ENCODE data around the gene PEX16.
"Not testable (repeated sequence)": the region's sequence is repeated elsewhere in the genome, so short reads cannot be mapped to it uniquely, and the experiment has no call there.

Gene PEX16

DNA sequence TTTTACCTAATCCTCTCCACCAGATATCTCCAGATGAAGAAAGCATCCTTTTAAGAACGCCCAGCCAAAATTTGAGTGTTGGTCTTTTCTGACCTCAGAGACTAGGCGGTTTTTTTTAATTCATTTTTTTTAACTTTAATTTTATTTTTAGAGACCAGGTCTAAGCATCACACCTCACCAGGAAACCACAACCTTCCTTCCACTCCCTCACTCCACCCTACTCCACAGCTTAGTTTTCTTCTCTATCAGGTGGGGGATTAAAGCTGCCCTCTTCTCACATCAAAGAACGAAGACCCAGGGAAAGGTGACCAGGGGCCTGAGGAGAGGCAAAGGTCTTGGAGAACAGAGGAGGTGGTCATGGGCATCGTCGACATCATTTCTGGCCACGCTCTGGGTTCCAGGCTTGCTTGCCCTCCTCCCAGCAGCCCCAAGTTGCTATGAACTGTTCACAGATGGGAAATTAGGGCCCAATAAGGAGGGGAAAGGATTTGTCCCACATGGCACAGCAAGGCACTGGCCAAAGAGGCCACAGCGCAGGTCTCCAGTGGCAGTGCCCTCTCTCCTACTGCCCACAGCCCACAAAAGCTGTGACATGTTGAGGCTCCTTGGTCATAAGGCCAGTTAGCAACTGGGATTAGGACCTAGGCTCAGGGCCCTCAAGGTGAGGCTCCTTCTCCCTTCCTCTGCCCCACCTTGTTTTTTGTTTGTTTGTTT, 1.4 kb upstream of the PEX16 start:
- no peak for DNase-seq

DNA sequence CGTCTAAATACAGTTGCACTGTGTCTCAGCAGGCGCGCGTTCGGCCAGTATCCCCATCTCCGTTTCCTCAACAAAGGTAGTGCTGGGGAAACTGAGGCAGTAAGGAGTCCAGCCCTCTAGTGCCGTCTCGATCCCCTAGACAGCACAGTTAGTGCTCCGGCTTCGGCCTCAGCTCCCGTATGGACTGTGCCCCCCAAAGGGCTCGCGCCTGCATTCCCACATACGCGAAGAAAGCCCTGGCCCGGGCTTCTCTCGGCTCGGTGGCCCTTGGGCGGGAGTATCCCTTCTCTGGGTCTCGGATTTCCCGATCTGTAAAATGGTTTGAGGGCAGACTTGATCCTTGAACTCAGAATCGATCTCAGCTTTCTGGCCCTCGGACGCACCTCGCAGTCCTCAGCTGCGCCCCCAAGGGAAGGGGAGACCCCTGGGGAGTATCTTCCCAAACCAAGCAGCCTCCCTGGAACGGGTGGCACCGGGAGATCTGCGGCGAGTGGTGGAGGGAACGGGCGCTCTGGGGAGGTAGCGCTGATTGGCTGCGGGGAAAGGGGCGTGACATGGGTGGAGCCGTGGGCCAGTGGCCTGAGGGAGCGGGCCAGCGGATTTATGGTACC, 759 bp upstream of the PEX16 start:
- DNase-seq = peak; percentile 67

DNA sequence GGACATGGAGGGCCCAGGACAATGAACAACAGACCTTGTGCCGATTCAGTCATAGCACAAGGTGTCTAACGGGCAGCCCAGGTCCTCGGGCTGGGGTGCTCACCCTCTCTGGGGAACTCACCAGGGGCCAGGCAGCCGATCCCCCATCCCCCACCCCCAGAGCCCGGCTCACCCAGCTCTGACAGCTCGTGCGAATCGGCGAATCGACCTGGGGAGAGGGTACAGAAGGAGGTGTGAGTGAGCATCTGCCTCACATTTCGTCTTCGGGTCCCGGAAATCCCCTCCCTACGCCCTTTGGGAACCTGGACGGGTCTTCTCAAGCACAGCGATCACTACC, 423 bp downstream of the PEX16 start:
- no peak for DNase-seq

DNA sequence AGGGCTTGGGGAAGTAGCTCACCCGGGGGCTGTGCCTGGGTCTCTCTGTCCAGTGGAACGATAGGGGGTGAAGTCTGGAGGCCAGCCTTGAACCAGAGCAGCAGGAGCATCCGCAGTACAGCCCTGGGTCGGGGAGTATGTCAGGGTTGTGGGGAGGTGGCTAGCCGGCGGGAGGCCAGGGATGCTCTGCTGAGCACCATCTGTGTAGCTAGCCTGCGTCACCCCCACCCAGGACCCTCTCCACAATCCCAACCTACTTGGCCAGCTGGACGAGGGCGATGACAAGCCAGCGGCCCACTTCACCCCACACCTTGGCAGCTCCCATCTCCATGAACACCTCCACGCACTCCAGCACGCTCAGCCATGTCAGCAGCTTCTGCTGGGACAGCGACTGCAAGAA, 2.2 kb downstream of the PEX16 start:
- DNase-seq = no peak

DNA sequence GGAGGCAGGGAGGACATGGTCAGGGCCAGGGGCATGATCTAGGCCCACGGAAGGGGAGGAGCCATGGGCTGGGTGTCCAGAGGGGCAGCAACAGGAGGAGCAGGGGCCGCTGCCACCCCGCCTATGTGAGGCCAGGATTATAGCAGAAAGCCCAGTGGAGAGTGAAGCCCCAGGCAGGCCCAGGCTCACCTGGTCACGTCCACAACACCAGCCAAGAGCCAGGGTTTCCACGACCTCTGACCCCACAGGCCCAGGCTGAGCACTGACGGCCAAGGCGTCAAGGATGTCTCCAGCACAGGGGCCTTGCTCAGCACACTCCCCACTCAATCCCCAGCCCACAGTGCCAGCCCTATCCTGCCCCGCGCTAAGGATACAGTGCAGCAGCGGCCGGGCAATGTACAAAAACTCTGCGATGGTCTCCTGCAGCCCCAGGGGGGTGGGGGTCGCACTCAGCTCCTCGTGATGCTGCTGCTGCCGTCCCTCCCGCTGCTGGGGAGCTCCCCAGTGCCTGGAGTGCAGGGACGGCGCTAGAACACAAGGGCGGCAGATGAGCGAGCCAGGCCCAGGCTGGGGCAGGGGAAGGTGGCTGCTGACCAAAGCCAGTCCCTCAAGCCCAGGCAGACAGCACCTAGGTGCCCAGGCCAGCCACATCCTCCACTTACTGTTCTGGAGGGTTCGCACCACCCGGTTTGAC, 3.6 kb downstream of the PEX16 start:
- DNase-seq = no peak

DNA sequence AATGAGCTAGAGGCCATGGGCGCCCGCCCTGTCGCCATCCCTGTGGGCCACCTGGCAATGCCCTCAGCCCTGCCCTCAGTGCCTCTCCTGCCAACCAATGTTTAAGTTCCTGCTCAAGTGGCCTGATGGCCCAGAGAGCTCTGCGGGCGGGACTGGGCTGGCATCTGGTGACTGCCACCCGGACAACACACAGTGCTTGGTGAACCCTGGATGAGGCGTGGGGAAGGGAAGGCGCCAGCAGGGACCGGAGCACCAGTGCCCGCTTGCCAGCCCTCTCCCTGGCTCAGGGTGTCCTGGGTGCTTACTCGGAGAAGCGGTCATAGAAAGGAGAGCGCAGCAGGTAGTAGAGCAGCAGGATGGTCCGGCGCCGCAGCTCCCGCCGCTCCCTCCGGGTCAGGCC, 4.2 kb downstream of the PEX16 start:
- DNase-seq = no peak

DNA sequence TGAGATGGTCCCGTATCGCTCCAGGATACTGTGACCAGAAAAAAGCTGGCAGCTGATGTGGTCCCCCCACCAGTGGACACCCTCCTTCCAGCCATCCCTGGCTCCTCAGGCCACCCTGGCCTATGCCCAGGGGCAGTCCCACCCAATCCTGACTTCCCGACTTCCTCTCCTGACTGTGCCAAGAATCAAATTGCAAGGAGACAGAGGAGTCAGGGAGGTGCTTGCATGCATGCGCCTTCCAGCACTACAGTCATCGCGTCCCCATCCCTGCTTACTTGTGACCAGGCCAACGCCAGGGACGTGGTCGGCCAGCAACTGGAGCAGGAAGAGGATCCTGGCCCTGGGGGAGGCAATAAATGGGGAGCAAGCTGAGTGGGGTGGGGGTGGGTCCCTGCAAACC, 7.1 kb downstream of the PEX16 start:
- no peak for DNase-seq

DNA sequence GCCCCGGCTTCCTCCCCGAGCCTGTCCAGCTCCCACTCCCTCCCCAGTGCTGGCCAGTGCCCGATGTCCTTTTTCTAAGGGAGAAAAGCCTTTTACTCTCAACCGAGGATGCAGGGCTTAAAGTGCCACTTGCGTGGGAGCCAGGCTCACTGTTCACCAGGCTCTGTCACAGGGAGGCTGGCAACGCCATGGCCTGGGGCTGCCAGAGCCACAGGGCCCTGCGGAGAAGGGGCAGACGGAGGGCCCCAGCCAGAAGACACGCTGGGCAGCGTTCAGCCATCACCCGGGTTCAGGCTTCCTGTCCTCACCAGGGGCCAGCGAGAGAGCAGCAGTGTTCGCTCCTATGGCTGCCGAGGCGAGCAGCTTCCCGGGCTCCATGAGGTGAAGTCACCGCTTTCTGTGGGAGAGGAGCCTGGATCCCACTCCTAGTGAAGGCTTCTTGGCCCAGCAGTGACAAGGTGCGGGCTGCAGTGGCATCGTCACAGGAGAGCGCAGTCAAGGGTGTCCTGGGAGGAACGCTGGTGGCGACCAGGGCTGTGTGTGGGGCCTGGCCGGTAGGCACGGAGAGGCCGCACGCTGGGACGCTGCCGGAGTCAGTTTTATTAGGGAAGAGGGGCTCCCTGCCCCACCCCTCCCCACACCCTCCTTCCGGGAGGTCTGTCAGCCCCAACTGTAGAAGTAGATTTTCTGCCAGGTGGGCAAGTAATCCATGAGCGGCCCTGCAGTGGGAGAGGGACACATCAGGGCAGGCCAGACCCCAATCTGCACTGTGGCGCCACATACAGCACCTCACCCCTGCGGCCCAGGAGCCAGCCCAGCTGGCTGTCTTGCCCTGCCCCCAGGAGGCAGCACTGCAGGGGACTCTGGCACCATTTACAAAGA, 7.8 kb downstream of the PEX16 start:
- DNase-seq = no peak

DNA sequence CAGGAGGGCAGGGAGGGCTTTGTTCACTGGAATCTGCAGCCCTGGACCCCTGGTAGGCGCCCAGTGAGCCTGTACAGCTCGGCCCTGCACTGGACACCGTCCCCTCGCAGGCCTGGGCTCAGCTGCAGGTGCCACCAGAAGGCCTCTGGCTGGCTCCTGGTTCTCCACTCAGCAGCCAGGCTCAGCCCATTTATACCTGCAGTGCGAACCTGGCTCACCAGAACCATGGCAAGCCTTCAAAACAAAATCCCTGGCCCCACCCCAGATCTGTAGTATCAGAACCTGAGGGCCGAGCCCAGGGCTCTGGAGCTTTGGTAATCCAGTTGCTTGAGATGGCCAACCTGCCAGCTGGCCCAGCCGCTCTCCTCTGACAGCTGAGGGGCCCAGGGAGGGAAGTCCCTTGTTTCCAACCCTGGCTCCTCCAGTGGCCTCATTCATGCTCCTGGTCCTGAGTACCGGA, 9.7 kb downstream of the PEX16 start:
- no peak for DNase-seq

DNA sequence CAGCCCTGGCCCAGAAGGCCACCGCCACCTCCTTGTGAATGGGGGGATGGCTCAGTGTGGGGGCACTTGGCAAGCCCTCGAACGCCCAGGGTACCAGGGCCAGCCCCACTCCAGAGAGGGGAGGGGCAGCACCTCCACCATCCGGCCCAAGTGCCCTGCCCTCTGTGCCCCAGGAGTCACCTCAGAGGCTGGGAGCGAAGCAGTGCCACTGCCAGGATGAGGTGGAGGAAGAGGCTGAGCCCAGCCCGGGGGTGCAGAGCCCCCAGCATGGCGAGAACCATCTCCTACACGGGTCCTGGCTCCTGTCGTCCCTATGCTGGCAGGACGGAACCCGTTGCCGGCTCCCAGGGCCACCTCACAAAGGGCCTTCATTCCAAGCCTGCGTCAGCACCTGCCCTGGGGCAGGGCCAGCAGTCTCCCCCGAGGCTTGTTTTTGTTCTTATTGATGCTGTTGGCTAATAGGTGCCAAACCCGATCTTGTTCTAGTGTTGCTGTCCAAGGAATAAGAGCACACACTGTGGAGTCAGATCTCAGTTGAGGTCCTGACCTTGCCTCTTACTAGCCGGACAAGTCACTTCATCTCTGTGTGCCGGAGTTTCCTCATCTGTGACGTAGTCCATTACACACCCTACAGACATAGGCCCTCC, 10.6 kb downstream of the PEX16 start, which contains the start of gene FREY1:
TSS of gene FREY1 (minus strand) at position 307 of the 647 bp plus-strand sequence. CDS start at position 281, 26 bp downstream.
- DNase-seq = no peak

DNA sequence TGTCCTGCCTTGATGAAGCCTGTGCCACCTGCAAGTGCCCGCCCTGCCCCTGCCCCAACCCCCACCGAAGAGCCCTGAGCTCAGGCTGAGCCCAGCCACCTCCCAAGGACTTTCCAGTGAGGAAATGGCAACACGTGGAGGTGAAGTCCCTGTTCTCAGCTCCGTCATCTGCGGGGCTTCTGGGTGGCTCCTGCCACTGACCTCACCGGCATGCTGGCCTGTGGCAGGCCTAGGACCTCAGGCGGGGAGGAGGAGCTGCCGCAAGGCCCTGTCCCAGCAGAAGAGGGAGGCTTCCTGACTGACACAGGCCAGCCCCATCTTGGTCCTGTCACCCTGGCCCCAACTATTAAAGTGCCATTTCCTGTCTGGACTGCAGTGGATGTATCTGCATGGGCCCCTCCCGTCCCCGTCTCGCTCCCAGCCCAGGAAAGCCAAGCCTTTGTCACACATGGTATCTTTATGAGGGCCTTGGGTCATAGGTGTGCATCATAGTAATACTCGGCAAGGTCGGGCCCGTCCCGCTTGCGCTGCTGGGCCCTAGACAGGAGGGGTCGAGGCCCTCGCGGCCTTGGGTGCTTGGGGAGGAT, 11.5 kb downstream of the PEX16 start:
- no peak for DNase-seq

DNA sequence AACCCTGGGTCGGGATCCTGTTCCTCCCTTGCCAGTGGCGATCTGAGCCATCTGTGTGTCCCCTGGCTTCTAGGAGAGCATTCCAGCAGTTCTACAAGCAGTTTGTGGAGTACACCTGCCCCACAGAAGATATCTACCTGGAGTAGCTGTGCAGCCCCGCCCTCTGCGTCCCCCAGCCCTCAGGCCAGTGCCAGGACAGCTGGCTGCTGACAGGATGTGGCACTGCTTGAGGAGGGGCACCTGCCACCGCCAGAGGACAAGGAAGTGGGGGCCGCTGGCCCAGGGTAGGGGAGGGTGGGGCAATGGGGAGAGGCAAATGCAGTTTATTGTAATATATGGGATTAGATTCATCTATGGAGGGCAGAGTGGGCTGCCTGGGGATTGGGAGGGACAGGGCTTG, 12.1 kb downstream of the PEX16 start:
- DNase-seq = not testable (repeated sequence)

DNA sequence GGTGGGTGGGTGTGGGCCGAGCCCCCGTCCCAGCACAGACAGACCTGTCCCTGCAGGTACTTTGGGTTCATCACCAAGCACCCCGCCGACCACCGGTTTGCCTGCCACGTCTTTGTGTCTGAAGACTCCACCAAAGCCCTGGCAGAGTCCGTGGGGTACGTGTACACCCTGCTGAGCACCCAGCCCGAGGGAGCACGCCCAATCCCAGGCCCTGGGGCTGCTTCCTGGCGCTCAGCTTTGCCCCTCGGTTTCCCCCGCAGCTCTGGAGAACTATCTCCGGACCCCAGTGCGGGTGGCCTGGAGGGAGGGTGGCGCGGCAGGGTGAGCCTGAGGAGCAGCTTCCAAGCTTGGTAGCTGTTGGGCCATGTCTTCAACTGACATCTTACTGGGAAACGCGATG, 12.6 kb downstream of the PEX16 start:
- no peak for DNase-seq

DNA sequence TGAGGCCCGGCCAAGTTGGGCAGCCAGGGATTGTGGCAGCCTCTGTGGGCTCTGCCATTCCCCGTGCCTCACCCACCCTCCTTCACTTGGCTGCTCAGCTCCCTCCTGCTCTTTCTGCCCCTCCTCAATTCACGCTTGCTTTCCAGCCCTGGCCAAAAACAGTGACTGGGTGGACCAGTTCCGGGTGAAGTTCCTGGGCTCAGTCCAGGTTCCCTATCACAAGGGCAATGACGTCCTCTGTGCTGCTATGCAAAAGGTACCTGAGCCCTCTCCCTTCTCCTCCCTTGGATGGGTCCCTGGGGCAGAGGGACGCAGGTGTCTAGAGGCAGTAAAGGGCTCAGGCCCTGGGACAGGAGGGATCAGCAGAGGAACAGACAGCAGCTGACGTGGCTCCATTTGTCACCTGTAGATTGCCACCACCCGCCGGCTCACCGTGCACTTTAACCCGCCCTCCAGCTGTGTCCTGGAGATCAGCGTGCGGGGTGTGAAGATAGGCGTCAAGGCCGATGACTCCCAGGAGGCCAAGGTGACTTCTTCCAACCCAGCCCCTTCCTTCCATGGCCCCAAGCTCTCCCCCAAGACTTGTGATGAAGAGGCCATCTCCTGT, 13.3 kb downstream of the PEX16 start:
- DNase-seq = no peak

DNA sequence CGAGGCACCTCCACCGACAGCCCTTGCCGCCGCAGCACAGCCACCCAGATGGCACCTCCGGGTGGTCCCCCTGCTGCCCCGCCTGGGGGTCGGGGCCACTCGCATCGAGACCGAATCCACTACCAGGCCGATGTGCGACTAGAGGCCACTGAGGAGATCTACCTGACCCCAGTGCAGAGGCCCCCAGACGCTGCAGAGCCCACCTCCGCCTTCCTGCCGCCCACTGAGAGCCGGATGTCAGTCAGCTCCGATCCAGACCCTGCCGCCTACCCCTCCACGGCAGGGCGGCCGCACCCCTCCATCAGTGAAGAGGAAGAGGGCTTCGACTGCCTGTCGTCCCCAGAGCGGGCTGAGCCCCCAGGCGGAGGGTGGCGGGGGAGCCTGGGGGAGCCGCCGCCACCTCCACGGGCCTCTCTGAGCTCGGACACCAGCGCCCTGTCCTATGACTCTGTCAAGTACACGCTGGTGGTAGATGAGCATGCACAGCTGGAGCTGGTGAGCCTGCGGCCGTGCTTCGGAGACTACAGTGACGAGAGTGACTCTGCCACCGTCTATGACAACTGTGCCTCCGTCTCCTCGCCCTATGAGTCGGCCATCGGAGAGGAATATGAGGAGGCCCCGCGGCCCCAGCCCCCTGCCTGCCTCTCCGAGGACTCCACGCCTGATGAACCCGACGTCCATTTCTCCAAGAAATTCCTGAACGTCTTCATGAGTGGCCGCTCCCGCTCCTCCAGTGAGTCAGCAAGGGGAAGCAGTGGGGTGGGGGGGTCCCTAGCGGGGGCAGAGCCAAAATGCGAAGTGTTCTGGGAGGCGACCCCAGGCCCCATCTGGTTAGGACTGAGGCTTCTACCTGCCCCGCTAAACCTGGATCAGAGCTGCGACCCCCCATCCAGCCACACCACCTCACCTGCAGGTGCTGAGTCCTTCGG, 15.0 kb downstream of the PEX16 start:
- no peak for DNase-seq

DNA sequence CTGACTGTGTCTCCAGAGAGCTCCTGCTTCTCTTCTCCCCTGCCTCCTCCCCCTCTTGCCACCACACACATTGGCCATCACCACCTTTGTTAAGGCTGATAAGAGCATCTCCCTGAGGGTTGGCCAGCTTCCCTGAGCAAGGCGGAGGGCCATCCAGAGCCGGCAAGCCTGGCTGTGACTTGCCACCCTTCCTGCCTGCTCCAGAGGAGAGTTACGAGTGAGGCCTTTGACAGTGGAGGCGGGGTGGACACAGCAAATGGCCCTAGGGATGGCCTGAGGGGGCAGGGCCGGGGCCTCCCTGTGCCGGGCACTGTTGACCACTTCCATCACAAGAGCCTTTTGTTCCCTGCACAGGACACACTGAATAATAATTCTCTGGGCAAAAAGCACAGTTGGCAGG, 16.1 kb downstream of the PEX16 start:
- DNase-seq = no peak

DNA sequence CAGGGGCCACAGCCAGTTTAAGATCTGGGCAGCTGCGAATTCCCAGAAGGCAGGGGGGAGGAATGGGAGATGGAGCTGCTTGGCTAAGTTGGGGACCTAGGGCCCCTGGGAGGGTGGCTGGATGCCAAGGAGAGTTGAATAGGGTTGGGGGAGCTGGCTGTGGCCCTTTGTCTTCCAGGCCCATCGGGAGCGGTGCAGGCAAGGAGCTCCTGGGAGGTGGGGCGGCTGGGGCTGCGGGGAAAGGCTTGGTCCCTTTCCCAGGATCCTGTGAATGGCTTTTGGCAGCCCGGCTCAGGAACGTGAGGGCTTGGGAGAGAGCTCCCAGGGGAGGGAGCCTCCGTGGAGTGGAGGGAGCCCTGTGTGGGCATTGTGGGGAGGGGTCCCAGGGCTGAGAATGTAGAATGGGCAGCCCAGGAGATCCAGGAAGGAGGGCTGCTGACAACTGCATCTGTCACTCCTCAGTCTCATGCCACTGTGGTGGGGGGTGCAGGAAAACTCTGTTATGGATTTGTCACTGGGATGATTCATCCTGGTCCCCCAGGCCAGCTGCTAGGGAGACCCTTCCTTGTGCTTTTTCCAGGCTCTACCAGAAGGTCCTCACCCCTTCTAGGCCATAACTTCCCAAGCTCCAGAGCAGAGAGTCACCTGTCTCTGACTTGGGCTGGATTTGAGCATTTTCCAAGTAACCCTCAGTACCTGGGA, 16.6 kb downstream of the PEX16 start:
- DNase-seq = no peak

DNA sequence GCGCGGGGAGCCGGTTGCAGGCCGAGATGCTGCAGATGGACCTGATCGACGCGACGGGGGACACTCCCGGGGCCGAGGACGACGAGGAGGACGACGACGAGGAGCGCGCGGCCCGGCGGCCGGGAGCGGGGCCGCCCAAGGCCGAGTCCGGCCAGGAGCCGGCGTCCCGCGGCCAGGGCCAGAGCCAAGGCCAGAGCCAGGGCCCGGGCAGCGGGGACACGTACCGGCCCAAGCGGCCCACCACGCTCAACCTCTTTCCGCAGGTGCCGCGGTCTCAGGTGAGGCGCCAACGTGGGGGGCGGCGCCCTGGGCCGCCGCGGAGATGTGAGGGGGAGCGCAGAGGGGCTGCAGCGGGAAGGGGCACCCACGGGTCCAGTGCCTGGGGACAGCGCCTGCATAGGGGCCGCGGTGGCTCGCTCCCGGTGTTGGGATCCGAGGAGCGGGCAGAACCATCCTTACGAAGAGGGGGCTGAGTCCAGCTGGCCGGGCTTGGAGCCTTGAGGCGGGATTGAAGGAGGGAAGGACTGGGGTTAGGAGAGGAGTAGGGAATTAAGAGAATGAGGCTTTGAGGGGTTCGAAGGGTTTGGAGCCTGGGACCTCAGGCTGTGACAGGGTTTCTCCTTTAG, 17.4 kb downstream of the PEX16 start:
- peak; percentile 71 for DNase-seq
